Measurements from ENCODE around the gene NKD1.
A peak's percentile ranks its signal among the peaks of the same experiment; 100 is the strongest.

NKD1 gene

GRCh38 chr16:50593410-50594150 lies 45.4 kb downstream of the NKD1 start:
- Histone ChIP-seq H3K36me3 (ENCODE audit: insufficient read depth, low read length) (no peaks in the 10 kb centered on the region), H3K4me3 (ENCODE audit: low read length, poor library complexity, severe bottlenecking) (no peak overlapping the region), H3K4me1 (ENCODE audit: insufficient read depth, low read length, poor library complexity, severe bottlenecking) (no peaks in the 10 kb centered on the region), H3K79me2 (ENCODE audit: insufficient read depth, low read length) (no peaks in the 10 kb centered on the region), H3F3A (ENCODE audit: low read depth) (no peaks in the 10 kb centered on the region), H4K20me1 (ENCODE audit: insufficient read depth, low read length, poor library complexity, severe bottlenecking) (no peaks in the 10 kb centered on the region), H3K9me3 (ENCODE audit: insufficient read depth, low read depth, low read length) (no peaks in the 10 kb centered on the region), H3K9me2 (replicated peaks; ENCODE audit: low read depth, low read length) (no peaks in the 10 kb centered on the region), H3K4me2 (ENCODE audit: low read depth, low read length, poor library complexity, severe bottlenecking) (no peak overlapping the region), H3K9ac (ENCODE audit: low read depth, low read length, poor library complexity, severe bottlenecking) (no peak overlapping the region), H2AFZ (ENCODE audit: low read length) (0 out of 2 replicates have a peak overlapping the region, but pooled peaks have one; percentile 43), H3K27me3 (ENCODE audit: insufficient read depth, low read length, poor library complexity, severe bottlenecking) (no peaks in the 10 kb centered on the region)
- TF ChIP-seq CTCF (conservative IDR thresholded peaks at IDR 0.05; ENCODE audit: low read length) (peak; percentile 57), EZH2phosphoT487 (IDR thresholded peaks at IDR 0.05; ENCODE audit: borderline replicate concordance) (no peak)

DNA sequence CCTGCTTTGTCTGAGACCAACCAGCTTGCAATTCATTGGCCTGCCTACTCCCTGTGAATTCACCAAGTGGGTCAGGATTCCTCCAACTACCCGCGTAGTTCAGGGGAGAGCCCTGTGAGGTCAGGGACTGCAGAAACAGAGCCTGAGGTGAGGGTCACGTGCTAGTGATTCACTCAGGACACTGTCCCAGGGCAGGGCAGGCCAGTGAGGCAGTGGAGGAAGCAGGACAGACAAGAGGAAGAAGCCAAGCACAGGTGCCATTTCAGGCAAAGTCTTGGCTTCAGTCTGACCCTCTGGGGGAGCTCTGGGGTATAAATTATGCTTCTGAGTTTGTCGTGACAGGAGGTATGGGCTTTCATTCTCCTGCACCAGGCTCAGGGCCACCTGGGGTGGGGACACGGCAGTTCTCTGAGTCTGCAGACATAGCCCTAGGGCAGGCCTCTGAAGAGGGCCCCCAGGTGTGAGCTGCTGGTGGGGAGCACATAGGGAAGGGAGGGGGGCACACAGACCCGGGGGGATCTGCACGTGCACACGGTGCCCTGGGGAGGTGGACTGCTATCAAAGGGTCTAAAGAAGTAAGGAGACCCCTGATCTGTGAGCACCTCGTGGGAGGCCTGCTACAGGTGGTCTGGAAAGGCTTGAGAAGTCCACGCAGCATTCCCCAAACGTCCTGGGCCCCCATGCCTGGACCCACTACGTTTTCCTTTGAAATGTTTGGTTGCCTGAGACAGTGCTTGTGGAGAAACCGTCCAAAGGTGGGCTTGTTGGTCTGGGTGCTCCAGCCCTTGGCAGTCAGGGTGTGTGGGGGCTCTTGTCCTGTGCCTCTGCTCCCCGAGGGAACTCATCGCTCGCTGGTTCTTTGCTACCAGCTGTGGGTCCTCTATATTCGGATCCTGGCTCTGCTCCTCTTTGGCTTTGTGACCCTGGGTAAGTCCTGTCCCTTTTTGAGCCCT lies 46.4 kb downstream of the NKD1 start:
- H3K79me2 ChIP-seq (ENCODE audit: insufficient read depth, low read length): no peaks in the 10 kb centered on the region
- no peaks in the 10 kb centered on the region for H3K4me1 ChIP-seq (ENCODE audit: insufficient read depth, low read length, poor library complexity, severe bottlenecking)
- H3K9ac ChIP-seq (ENCODE audit: low read depth, low read length, poor library complexity, severe bottlenecking): no peak overlapping the region
- no peak overlapping the region for H3K4me3 ChIP-seq (ENCODE audit: low read length, poor library complexity, severe bottlenecking)
- H3K9me3 ChIP-seq (ENCODE audit: insufficient read depth, low read depth, low read length): no peaks in the 10 kb centered on the region
- H3K27me3 ChIP-seq (ENCODE audit: insufficient read depth, low read length, poor library complexity, severe bottlenecking): no peaks in the 10 kb centered on the region
- H4K20me1 ChIP-seq (ENCODE audit: insufficient read depth, low read length, poor library complexity, severe bottlenecking): no peaks in the 10 kb centered on the region
- no peak for TF ChIP-seq EZH2phosphoT487 (IDR thresholded peaks at IDR 0.05; ENCODE audit: borderline replicate concordance)
- no peak for TF ChIP-seq CTCF (conservative IDR thresholded peaks at IDR 0.05; ENCODE audit: low read length)
- no peaks in the 10 kb centered on the region for H3F3A ChIP-seq (ENCODE audit: low read depth)
- no peaks in the 10 kb centered on the region for H3K9me2 ChIP-seq (replicated peaks; ENCODE audit: low read depth, low read length)
- H3K36me3 ChIP-seq (ENCODE audit: insufficient read depth, low read length): no peaks in the 10 kb centered on the region
- H3K4me2 ChIP-seq (ENCODE audit: low read depth, low read length, poor library complexity, severe bottlenecking): no peak overlapping the region
- 0 out of 2 replicates have a peak overlapping the region, but pooled peaks have one; percentile 43 for H2AFZ ChIP-seq (ENCODE audit: low read length)

DNA sequence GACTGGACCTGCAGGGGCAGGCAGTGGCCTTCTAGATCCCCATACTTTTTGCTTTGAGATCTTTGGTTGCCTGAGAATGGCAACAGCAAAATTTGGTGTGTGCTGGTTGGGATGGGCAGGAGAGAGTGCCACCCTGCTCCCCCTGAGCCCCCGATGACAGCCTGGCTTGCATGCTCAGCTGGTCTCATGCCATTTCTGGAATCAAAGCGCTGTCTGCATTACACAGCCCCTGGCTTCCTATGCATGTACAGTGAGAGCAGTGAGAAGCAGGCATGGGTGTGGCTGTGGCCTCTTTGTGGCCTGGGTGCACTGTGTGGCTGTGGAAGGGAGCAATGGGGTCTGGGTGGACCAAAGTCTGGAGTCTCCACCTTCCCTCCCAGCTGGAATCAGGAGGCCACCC lies 47.7 kb downstream of the NKD1 start:
- Histone ChIP-seq H3F3A (ENCODE audit: low read depth) (no peaks in the 10 kb centered on the region), H3K4me3 (ENCODE audit: low read length, poor library complexity, severe bottlenecking) (no peak overlapping the region), H3K4me2 (ENCODE audit: low read depth, low read length, poor library complexity, severe bottlenecking) (no peak overlapping the region), H4K20me1 (ENCODE audit: insufficient read depth, low read length, poor library complexity, severe bottlenecking) (no peaks in the 10 kb centered on the region), H2AFZ (ENCODE audit: low read length) (no peak overlapping the region), H3K36me3 (ENCODE audit: insufficient read depth, low read length) (no peaks in the 10 kb centered on the region), H3K4me1 (ENCODE audit: insufficient read depth, low read length, poor library complexity, severe bottlenecking) (no peaks in the 10 kb centered on the region), H3K9me2 (replicated peaks; ENCODE audit: low read depth, low read length) (no peaks in the 10 kb centered on the region), H3K9ac (ENCODE audit: low read depth, low read length, poor library complexity, severe bottlenecking) (no peak overlapping the region), H3K27me3 (ENCODE audit: insufficient read depth, low read length, poor library complexity, severe bottlenecking) (no peaks in the 10 kb centered on the region), H3K9me3 (ENCODE audit: insufficient read depth, low read depth, low read length) (no peaks in the 10 kb centered on the region), H3K79me2 (ENCODE audit: insufficient read depth, low read length) (no peaks in the 10 kb centered on the region)
- TF ChIP-seq EZH2phosphoT487 (IDR thresholded peaks at IDR 0.05; ENCODE audit: borderline replicate concordance) (no peak), CTCF (conservative IDR thresholded peaks at IDR 0.05; ENCODE audit: low read length) (no peak)

Data from Loucy (cell line).